Measurements from ENCODE around the gene MARCHF5. TPM values are rescaled to one million over a fixed set of nuclear protein-coding genes. Genes with fewer than 3 reads are reported as not detected.

MARCHF5 gene
- total and polyA plus RNA-seq, 2 donors (not counting 3 experiments of a cell fraction or from before 2014, with no cell fraction given) = 23.4 to 48.0 TPM

- Histone ChIP-seq H3K9me1 (replicated peaks; ENCODE audit: control insufficient read depth, extremely low read depth, insufficient read depth, low read length) (no peaks in the 10 kb centered on the region), H3K9ac (replicated peaks; ENCODE audit: extremely low read depth, insufficient read depth, low read length) (no peak overlapping the region), H3K36me3 (ENCODE audit: control insufficient read depth in 2 of 2, extremely low read depth in 1 of 2, insufficient read depth in 2 of 2, low read length in 2 of 2) (no peaks in the 10 kb centered on the region), H3K27ac (ENCODE audit: insufficient read depth, low read depth, low read length) (no peak overlapping the region), H3K4me2 (ENCODE audit: insufficient read depth, low read length) (peak overlapping the region; percentile 82), H3K79me2 (ENCODE audit: control insufficient read depth, insufficient read depth, low read length) (no peaks in the 10 kb centered on the region), H4K20me1 (replicated peaks; ENCODE audit: control insufficient read depth, extremely low read depth, insufficient read depth, low read length) (no peaks in the 10 kb centered on the region), H3K4me3 (replicated peaks in 1 of 3; ENCODE audit: insufficient read depth in 1 of 3, low read depth in 1 of 3, low read length in 3 of 3) (peak overlapping the region in 1 of 3 experiments; percentile 26), H3K9me3 (replicated peaks; ENCODE audit: control insufficient read depth, insufficient read depth, low read length) (no peaks in the 10 kb centered on the region), H2AFZ (ENCODE audit: low read depth, low read length) (peak overlapping the region; percentile 53), H3K27me3 (ENCODE audit: control insufficient read depth in 2 of 2, insufficient read depth in 2 of 2, low read length in 2 of 2) (no peaks in the 10 kb centered on the region), H3K4me1 (ENCODE audit: control insufficient read depth, extremely low read depth, insufficient read depth, low read length) (peaks cover 10% of the 10 kb centered on the region)
- DNase-seq (ENCODE audit: low read depth, low spot score) (peak; percentile 75), FAIRE-seq (peak; percentile 81)
- intact Hi-C loops (cut with micrococcal nuclease) (loop anchor here (1.0 kb wide), 1 partner anchor 47 kb away; no protein-coding TSS in a partner anchor), dilution Hi-C loops (cut with MboI; ENCODE audit: extremely low pct_ligation_motif_present, low sequenced_read_pairs) (no loop called here)
- BruUV-seq (replicated peaks) = no TSS peak
- ChIA-PET POLR2A (no interaction called here), CTCF (interaction anchor here (1.0 to 1.5 kb wide), 4 partner anchors 32 to 155 kb away, joined by 3 to 5 read pairs (median 4); partner anchors contain the start of genes CPEB3 and MARCHF5)
- TF ChIP-seq MYC (IDR thresholded peaks at IDR 0.05; ENCODE audit: low read depth, low read length) (no peak), POLR2A (IDR thresholded peaks at IDR 0.05; ENCODE audit: low read depth, low read length) (no peak), EZH2 (IDR thresholded peaks at IDR 0.05; ENCODE audit: borderline replicate concordance, low read depth, low read length, severe bottlenecking) (no peak), FOS (IDR thresholded peaks at IDR 0.05; ENCODE audit: borderline replicate concordance, insufficient read depth, low read length) (no peak), MAX (IDR thresholded peaks at IDR 0.05; ENCODE audit: insufficient read depth, insufficient read length) (no peak), GATA2 (IDR thresholded peaks at IDR 0.05; ENCODE audit: insufficient read depth, insufficient read length, low read depth, low read length) (no peak), CTCF (IDR thresholded peaks at IDR 0.05; ENCODE audit: extremely low read depth in 1 of 2, insufficient read depth in 1 of 2, low read depth in 1 of 2, low read length in 2 of 2) (no peak), POLR2AphosphoS5 (IDR thresholded peaks at IDR 0.05; ENCODE audit: insufficient read depth, low read depth, low read length) (no peak), JUN (IDR thresholded peaks at IDR 0.05; ENCODE audit: borderline replicate concordance, insufficient read depth, insufficient read length, low read depth) (no peak)
Measured at GRCh38 chr10:92242910-92243671, 47.9 kb upstream of the MARCHF5 start.

Measured in endothelial cell of umbilical vein (primary cell).